Astrocyte of the cerebellum (primary cell): Measurements from ENCODE around the gene PLEKHF1.

ENCODE experiments used
- DNase-seq: peaks from one replicate; pipeline ENCODE4 v3.0.0-alpha.2; 2011; ENCODE audit warnings: low read depth
- H3K4me3 ChIP-seq: 2 replicates; pipeline ENCODE4 v1.5.1; 2011; ENCODE audit warnings: mild to moderate bottlenecking, low read depth, low read length, moderate library complexity
- in situ Hi-C: cut with HindIII; loops from 2 replicates; pipeline ENCODE4 v1.10.0; 2017; ENCODE audit warnings: low sequenced_read_pairs
- TF ChIP-seq, protein P1 (sequence below): IDR thresholded peaks from 2 replicates; pipeline ENCODE4 v1.5.1; 2012; ENCODE audit warnings: low read length, low read depth, moderate library complexity, mild to moderate bottlenecking; ENCODE audit errors: missing control alignments

PLEKHF1 gene

DNA sequence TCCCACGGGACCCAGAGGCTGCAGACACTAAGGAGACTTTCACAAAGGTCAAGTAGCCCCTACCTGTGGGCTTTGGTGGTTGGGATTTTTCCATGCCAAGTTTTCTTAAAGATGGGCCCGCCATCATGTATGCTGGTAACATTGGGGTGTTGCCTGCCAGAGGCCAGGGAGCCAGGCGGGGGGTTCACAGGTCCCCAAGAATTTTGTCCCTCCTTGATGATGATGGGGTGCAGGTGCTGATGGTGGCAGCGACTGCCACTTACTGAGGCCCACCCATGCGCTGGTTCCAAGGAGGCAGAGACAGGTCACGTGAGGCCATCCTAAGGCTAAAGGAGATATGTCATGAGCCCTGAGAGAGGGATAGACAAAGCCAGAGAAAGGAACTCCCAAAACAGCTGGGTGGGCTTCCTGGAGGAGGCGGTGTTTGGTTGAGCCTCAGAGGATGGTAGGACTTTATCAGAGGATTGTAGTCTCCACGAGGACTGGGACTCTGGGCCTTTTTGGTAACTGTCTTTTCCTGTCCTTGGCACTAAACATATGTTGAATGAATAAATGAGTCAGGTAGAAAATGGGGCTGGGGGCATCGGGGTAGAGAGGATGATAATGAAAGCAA lies 14.4 kb downstream of the PLEKHF1 start:
- DNase-seq: no peak
- H3K4me3 ChIP-seq: no peak overlapping the region
- in situ Hi-C loops: no loop called here
- TF ChIP-seq, protein P1, sequence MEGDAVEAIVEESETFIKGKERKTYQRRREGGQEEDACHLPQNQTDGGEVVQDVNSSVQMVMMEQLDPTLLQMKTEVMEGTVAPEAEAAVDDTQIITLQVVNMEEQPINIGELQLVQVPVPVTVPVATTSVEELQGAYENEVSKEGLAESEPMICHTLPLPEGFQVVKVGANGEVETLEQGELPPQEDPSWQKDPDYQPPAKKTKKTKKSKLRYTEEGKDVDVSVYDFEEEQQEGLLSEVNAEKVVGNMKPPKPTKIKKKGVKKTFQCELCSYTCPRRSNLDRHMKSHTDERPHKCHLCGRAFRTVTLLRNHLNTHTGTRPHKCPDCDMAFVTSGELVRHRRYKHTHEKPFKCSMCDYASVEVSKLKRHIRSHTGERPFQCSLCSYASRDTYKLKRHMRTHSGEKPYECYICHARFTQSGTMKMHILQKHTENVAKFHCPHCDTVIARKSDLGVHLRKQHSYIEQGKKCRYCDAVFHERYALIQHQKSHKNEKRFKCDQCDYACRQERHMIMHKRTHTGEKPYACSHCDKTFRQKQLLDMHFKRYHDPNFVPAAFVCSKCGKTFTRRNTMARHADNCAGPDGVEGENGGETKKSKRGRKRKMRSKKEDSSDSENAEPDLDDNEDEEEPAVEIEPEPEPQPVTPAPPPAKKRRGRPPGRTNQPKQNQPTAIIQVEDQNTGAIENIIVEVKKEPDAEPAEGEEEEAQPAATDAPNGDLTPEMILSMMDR: no peak

DNA sequence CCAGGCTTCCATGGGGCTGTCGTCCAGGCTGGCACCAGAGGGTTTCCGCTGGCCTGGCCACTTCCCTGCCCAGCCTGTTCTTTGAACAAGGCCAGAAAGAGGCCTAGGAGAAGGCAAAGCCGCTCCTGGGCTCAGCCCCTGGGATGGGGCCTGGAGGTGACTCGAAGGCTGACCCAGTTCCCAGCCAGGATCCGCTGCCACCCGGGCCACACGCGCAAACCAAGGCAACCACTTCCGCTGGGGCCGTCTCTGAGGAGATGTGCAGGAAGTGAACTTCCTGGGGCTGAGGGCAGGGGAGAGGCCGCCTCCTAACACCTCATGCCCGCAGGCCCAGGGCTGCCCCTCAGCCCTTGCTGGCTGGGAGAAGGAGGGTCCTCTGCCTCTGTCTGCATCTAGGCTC lies 15.2 kb downstream of the PLEKHF1 start:
- in situ Hi-C loops: no loop called here
- H3K4me3 ChIP-seq: no peak overlapping the region
- DNase-seq: no peak
- TF ChIP-seq, protein P1: no peak

DNA sequence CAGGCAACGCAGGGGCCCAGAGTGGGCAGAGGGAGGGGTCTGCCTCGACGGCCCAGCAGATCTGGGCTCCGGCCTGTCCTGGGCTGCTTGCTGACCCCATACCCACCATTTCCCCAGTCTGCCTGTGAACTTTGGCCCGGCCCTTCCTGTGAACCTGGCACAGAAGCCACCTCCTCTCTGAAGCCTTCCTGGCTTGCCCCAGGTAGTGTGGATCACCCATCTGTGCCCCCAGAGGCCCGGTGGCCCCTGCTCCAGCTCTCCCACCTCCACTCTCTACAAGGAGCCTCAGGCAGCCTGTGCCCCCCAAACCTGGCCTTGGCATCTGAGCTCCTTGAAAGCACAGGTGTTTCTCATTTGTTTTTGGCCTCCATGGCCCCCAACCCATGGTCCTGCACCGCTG lies 15.7 kb downstream of the PLEKHF1 start:
- no peak overlapping the region for H3K4me3 ChIP-seq
- TF ChIP-seq, protein P1: no peak
- no peak for DNase-seq
- in situ Hi-C loops: no loop called here

DNA sequence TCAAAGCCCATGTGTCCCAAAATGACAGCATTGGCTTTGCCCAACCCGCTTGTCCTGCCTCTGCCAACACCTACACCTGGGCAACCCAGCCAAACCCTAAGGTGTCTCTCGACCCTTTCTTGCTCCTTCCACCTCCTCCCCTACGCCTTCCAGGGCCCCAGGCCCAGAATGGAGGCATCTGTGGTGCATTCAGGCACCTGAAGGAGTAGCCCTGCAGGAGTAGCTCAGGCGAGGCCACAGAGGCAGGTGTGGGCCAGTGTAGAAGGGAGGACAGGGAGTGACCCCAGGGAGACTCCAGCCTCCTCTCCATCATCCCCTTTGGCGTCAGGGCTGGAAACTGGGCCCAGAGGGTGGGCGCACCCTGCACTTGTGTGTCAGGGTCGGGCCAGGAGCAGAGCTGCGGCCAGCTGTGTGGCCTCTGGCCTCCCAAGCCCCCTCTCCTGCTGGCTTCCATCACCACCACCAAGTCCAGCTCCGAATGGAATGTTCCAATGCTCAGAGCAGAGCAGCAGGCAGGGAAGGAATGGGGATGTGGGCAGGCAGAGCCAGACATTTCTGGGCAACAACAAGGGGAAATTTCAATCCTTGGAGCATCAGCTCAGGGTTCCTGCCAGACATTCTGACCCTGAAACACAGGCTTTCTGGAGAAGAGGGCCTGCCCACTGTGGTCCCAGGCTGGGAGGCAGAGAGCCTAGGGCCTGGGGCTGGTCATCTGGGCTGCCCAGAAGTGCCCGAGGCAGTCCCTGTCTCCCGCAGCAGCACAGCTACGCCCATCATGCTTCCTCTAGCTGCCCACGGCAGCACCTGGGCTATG lies 16.4 kb downstream of the PLEKHF1 start:
- TF ChIP-seq, protein P1: no peak
- in situ Hi-C loops: no loop called here
- no peak overlapping the region for H3K4me3 ChIP-seq
- no peak for DNase-seq

DNA sequence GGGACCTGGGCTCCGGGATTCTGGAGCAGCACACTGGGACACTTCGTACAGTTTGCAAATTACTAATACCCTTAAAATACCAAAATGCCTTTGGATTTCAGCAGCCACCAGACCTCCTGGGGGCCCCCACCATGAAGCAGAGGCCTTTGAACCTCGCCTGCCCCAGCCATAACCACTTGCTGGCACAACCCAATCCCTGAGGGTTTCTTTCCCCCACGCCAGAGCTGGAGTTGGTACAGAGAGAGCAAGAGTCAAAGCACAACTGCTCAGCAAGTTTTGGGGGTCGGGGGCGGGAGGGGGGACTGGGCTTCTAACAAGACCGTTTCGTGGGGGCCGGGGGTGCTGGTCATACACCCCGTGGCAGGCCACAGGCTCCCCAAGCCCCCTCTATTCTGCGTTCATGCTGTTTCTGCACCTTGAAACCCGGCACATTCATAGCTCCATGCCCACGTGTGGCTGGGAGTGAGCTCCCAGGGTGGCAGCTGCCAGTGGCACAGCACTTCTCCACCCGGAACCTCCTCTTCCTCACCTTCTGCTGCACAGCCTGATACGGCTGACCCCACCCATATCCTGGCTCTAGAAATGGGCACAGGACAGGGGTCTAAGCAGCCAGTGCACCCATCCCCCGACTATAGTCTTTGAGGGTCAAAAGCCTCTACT lies 17.1 kb downstream of the PLEKHF1 start:
- in situ Hi-C loops: no loop called here
- no peak overlapping the region for H3K4me3 ChIP-seq
- TF ChIP-seq, protein P1: no peak
- no peak for DNase-seq

DNA sequence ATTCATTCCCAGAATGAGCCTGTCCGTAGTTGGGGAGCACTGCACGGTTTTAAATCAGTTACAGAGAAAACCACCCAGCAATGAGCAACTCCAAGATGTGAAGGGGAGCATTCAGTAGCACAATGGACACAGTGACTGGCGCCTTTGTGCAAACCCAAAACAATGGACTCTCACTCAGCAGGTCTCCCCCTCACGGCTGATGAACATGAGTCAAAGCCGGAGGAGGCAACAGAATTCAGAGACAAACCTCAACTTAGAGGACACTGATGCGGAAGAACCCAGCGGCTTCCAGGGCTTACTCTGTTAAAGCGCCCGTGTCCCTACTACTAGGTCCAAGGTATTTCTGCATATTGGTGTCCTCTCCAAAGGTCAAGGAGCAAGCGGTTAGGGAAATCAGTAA lies 17.7 kb downstream of the PLEKHF1 start:
- TF ChIP-seq, protein P1: peak; percentile 7
- in situ Hi-C loops: no loop called here
- DNase-seq: no peak
- H3K4me3 ChIP-seq: no peak overlapping the region
